ENCODE measurements around the gene POR. TPM values are rescaled to one million over a fixed set of nuclear protein-coding genes. Genes with fewer than 3 reads are reported as not detected.

Gene POR
- total and polyA plus RNA-seq, 12 donors: 268 to 1,301 (median 597) TPM

DNA sequence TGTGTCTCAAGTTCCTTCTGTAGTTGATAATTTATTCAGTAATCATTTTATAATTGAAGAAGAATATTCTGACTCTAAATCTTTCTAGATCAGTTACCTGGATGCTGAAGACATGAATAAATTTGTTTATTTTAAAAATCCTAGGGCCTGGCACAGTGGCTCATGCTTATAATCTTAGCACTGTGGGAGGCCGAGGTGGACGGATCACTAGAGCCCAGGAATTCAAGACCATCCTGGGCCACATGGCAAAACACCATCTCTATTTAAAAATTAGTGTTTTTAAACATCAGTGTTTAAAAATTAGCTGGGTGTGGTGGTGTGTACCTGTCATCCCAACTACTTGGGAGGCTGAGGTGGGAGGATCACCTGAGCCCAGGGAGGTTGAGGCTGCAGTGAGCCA, 9.3 kb downstream of the POR start:
- Histone ChIP-seq H3K4me3 (no peak overlapping the region), H3K9me3 (replicated peaks in 1 of 3) (no peaks in the 10 kb centered on the region), H3K4me1 (replicated peaks in 1 of 2) (peaks cover 25 to 70% of the 10 kb centered on the region in 2 donors), H3K27ac (peak overlapping the region in 2 of 5 donors; percentile 22 to 97), H3K27me3 (no peaks in the 10 kb centered on the region), H3K36me3 (replicated peaks in 1 of 2) (peaks cover 0 to 6% of the 10 kb centered on the region in 2 donors)
- no peak for DNase-seq
- intact Hi-C loops (cut with DNase I): no loop called here
- 93 to 98% (median 96%) methylated on average over 2 of the region's 2 CpGs for WGBS, 4 donors
- TF ChIP-seq, protein P1, sequence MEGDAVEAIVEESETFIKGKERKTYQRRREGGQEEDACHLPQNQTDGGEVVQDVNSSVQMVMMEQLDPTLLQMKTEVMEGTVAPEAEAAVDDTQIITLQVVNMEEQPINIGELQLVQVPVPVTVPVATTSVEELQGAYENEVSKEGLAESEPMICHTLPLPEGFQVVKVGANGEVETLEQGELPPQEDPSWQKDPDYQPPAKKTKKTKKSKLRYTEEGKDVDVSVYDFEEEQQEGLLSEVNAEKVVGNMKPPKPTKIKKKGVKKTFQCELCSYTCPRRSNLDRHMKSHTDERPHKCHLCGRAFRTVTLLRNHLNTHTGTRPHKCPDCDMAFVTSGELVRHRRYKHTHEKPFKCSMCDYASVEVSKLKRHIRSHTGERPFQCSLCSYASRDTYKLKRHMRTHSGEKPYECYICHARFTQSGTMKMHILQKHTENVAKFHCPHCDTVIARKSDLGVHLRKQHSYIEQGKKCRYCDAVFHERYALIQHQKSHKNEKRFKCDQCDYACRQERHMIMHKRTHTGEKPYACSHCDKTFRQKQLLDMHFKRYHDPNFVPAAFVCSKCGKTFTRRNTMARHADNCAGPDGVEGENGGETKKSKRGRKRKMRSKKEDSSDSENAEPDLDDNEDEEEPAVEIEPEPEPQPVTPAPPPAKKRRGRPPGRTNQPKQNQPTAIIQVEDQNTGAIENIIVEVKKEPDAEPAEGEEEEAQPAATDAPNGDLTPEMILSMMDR (IDR thresholded peaks at IDR 0.05): no peak
- no peak for TF ChIP-seq POLR2A (IDR thresholded peaks at IDR 0.05)

DNA sequence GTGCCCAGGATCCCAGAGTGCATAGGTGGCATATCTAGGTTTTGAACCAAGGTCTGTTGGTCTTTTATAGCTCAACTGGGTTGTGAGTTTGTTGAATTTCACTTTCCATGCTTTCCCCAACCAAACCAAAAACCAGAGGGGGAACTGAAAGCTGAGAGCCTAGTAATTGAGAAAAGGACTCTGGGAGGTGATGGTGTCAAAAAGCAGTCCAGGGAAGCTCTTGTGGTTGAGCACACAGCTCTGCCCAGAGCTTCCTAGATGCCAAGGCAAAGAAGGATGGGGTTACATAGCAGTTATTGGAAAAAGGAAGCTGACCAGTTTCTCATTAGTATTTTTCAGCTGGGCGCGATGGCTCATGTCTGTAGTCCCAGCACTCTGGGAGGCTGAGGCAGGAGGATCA, 9.9 kb downstream of the POR start:
- Histone ChIP-seq H3K4me3 (no peak overlapping the region), H3K4me1 (replicated peaks in 1 of 2) (peaks cover 25 to 63% of the 10 kb centered on the region in 2 donors), H3K27me3 (no peaks in the 10 kb centered on the region), H3K27ac (peak overlapping the region in 4 of 5 donors; percentile 56 to 97 (median 71)), H3K36me3 (replicated peaks in 1 of 2) (peaks cover 0 to 6% of the 10 kb centered on the region in 2 donors), H3K9me3 (replicated peaks in 1 of 3) (no peaks in the 10 kb centered on the region)
- TF ChIP-seq, protein P1 (IDR thresholded peaks at IDR 0.05): no peak
- no peak for TF ChIP-seq POLR2A (IDR thresholded peaks at IDR 0.05)
- WGBS, 4 donors: 74 to 100% (median 82%) methylated on average over 2 of the region's 2 CpGs
- no peak for DNase-seq
- intact Hi-C loops (cut with DNase I): no loop called here

DNA sequence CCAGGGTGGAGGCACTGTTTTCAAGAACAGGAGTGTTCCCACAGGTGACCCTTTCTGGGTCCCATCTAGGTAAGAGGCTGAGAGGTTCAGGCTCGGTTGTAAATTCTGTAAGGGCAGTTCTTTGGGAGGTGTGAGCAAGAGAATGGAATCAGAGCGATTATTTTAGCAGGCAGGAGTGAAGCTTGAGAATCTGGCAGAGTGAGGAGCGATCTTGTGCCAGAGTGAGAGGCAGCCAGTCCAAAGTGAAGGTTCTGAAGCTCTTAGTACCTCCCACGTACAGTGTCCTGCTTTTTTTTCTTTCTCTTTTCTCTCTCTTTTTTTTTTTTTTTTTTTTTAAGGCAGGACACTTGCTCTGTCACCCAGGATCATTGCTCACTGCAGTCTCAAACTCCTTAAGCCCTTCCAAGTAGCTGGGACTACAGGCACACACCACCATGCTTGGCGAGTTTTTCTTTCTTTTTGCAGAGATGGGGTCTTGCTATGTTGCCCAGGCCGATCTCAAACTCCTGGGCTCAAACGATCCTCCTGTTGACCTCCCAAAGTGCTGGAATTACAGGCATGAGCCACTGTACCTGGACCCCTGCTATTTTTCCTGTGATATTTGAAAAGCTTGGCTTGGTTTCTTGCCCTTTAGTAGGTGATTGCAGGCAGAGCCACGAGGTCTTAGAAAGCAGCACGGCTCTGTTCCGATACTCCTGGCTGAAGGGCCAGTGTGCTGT, 10.9 kb downstream of the POR start:
- WGBS, 4 donors: 54 to 62% (median 58%) methylated on average over 7 to 10 of the region's 10 CpGs
- peaks cover 0 to 6% of the 10 kb centered on the region in 2 donors for H3K36me3 ChIP-seq (replicated peaks in 1 of 2)
- H3K4me3 ChIP-seq: no peak overlapping the region
- peak overlapping the region; percentile 38 to 97 (median 68) for H3K27ac ChIP-seq
- no peaks in the 10 kb centered on the region for H3K9me3 ChIP-seq (replicated peaks in 1 of 3)
- intact Hi-C loops (cut with DNase I): no loop called here
- peaks cover 22 to 53% of the 10 kb centered on the region in 2 donors for H3K4me1 ChIP-seq (replicated peaks in 1 of 2)
- peak in 1 of 2 donors; percentile 45 for TF ChIP-seq POLR2A (IDR thresholded peaks at IDR 0.05)
- TF ChIP-seq, protein P1 (IDR thresholded peaks at IDR 0.05): no peak
- peak in 5 of 7 donors; percentile 59 to 75 (median 64) for DNase-seq
- H3K27me3 ChIP-seq: no peaks in the 10 kb centered on the region

DNA sequence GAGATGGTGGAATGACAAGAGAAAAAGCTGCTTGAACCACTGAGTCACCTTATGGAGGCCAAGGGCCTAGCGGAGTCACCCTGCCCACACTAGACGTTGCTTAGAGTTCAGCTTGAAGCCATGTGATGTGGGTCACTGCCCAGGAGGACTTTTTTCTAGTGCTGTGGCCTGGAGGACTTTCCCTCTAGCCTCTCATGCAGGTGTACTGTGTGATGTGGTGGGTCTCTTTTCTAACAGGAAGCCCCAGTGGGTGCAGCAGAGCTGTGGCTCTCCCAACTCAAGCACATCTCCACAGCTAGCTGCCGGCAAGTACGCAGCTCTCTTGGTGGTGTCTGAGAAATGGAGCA, 13.6 kb downstream of the POR start:
- no peak for TF ChIP-seq POLR2A (IDR thresholded peaks at IDR 0.05)
- TF ChIP-seq, protein P1 (IDR thresholded peaks at IDR 0.05): no peak
- H3K36me3 ChIP-seq (replicated peaks in 1 of 2): no peaks in the 10 kb centered on the region
- H3K9me3 ChIP-seq (replicated peaks in 1 of 3): no peaks in the 10 kb centered on the region
- no peak for DNase-seq
- peaks cover 9 to 51% of the 10 kb centered on the region in 2 donors for H3K4me1 ChIP-seq (replicated peaks in 1 of 2)
- H3K27me3 ChIP-seq: no peaks in the 10 kb centered on the region
- WGBS, 4 donors: 35 to 75% (median 72%) methylated on average over 2 to 4 of the region's 4 CpGs
- intact Hi-C loops (cut with DNase I): no loop called here
- H3K4me3 ChIP-seq: no peak overlapping the region
- H3K27ac ChIP-seq: peak overlapping the region in 2 of 5 donors; percentile 62

Data from adrenal gland (tissue), 12 donors.